ENCODE results near the gene SEMA5B. TPM values are rescaled to one million over a fixed set of nuclear protein-coding genes. Genes with fewer than 3 reads are reported as not detected.
A peak's percentile ranks its signal among the peaks of the same experiment; 100 is the strongest.

The SEMA5B gene
- total and polyA plus RNA-seq, 2 of the 4 experiments (the other 2 are of a cell fraction): not detected

DNA sequence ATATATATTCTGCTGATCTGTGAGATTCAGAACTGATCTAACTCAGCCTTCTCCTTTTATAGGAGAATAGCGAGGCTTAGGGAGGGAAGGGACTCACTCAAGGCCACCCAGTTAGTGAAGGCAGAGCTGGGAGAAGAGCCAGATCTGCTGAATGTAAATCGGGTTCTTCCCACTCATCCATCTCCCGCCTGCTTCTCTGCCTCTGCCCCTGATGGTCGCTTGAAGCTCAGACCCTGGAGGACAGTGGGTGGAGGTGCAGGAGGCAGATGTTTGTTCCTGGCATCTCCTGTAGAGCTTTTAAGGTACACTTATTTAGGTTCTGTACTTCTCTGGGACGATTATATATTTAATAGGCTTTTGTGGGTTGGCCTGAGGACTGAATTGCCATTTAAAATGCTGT lies 43.6 kb upstream of the SEMA5B start:
- TF ChIP-seq RCOR1 (IDR thresholded peaks at IDR 0.05; ENCODE audit: insufficient replicate concordance, low read length) (no peak), POLR2A (IDR thresholded peaks at IDR 0.05; ENCODE audit: low read depth, low read length) (no peak), SMC3 (IDR thresholded peaks at IDR 0.05; ENCODE audit: low read depth, low read length) (no peak)
- TF ChIP-seq, protein P1, sequence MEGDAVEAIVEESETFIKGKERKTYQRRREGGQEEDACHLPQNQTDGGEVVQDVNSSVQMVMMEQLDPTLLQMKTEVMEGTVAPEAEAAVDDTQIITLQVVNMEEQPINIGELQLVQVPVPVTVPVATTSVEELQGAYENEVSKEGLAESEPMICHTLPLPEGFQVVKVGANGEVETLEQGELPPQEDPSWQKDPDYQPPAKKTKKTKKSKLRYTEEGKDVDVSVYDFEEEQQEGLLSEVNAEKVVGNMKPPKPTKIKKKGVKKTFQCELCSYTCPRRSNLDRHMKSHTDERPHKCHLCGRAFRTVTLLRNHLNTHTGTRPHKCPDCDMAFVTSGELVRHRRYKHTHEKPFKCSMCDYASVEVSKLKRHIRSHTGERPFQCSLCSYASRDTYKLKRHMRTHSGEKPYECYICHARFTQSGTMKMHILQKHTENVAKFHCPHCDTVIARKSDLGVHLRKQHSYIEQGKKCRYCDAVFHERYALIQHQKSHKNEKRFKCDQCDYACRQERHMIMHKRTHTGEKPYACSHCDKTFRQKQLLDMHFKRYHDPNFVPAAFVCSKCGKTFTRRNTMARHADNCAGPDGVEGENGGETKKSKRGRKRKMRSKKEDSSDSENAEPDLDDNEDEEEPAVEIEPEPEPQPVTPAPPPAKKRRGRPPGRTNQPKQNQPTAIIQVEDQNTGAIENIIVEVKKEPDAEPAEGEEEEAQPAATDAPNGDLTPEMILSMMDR (conservative IDR thresholded peaks at IDR 0.05; ENCODE audit: low read depth, low read length): 0 out of 2 replicates have a peak, but pooled peaks have one; percentile 11
- Histone ChIP-seq H3K23ac (ENCODE audit: low read depth, low read length) (no peak overlapping the region), H3K4me1 (ENCODE audit: control insufficient read depth, insufficient read depth, low read length) (peaks cover 9% of the 10 kb centered on the region), H2BK120ac (ENCODE audit: low read depth, low read length) (no peak overlapping the region), H3K18ac (ENCODE audit: low read depth, low read length) (no peak overlapping the region), H3K36me3 (ENCODE audit: control insufficient read depth, insufficient read depth, low read length) (no peaks in the 10 kb centered on the region), H3K9ac (ENCODE audit: low read depth, low read length) (no peak overlapping the region), H3K79me1 (ENCODE audit: low read depth in 1 of 2, low read length in 2 of 2) (peaks cover 36 to 77% of the 10 kb centered on the region in 2 experiments), H3K4ac (ENCODE audit: low read depth, low read length) (no peak overlapping the region), H2BK5ac (ENCODE audit: low read depth, low read length, poor library complexity, severe bottlenecking) (no peak overlapping the region), H2BK15ac (ENCODE audit: low read depth, low read length) (no peak overlapping the region), H3K14ac (replicated peaks; ENCODE audit: low read depth, low read length) (no peak overlapping the region), H2AK5ac (ENCODE audit: low read depth, low read length) (no peak overlapping the region), H3K4me2 (ENCODE audit: low read depth, low read length) (no peak overlapping the region), H2AFZ (replicated peaks; ENCODE audit: low read length, poor library complexity) (no peak overlapping the region), H2BK20ac (ENCODE audit: low read depth, low read length) (no peak overlapping the region), H2AK9ac (replicated peaks; ENCODE audit: low read depth, low read length, poor library complexity) (no peak overlapping the region), H4K8ac (ENCODE audit: low read depth in 2 of 2, low read length in 2 of 2) (no peak overlapping the region), H3K9me3 (ENCODE audit: control insufficient read depth, insufficient read depth, low read length) (no peaks in the 10 kb centered on the region), H3K27ac (ENCODE audit: insufficient read depth, low read length) (no peak overlapping the region), H3K4me3 (ENCODE audit: insufficient read depth, low read depth, low read length) (no peak overlapping the region), H3K27me3 (ENCODE audit: control insufficient read depth, insufficient read depth, low read length) (no peaks in the 10 kb centered on the region), H4K91ac (ENCODE audit: insufficient read depth, low read depth, low read length) (no peak overlapping the region), H3K9me1 (ENCODE audit: insufficient read depth, low read length) (peaks cover 25% of the 10 kb centered on the region), H4K5ac (ENCODE audit: low read depth, low read length) (no peak overlapping the region), H3K56ac (ENCODE audit: extremely low read depth, insufficient read depth, low read length) (no peak overlapping the region), H4K20me1 (ENCODE audit: insufficient read depth, low read length) (peaks cover 65% of the 10 kb centered on the region)
- DNase-seq (peak; percentile 51), ATAC-seq (ENCODE audit: low read depth) (no peak)
- intact Hi-C loops (cut with micrococcal nuclease): no loop called here
- CTCF ChIA-PET: no interaction called here
- dilution Hi-C loops (cut with HindIII; ENCODE audit: low sequenced_read_pairs, unreplicated experiment): no loop called here
- POLR2A ChIA-PET (ENCODE audit: unreplicated experiment): no interaction called here
- BruUV-seq (replicated peaks): no TSS peak
- WGBS, 2 experiments (ENCODE audit: extremely low coverage in 2 of 2, insufficient read length in 1 of 2): no CpG with 5 or more reads among the region's 5 CpGs
- in situ Hi-C loops (cut with MboI; ENCODE audit: low sequenced_read_pairs): no loop called here

Data from IMR-90 (cell line).